Smooth muscle cell (in vitro differentiated cells): ENCODE results near the gene KCNG4. TPM values are rescaled to one million over a fixed set of nuclear protein-coding genes. Genes with fewer than 3 reads are reported as not detected.
A peak's percentile ranks its signal among the peaks of the same experiment; 100 is the strongest.

Experiments used
- DNase-seq: peaks from one replicate; lab custom pipeline; 2025; ENCODE audit not compliant: unreplicated experiment; lab: John Stamatoyannopoulos, UW
- H2AFZ ChIP-seq: fragments of 200-600 bp; sonication (generic); 2 replicates; pipeline ENCODE4 v1.6.0; 2016; ENCODE audit warnings: antibody characterized with exemption, low read depth, mild to moderate bottlenecking
- H3F3A ChIP-seq: fragments of 200-600 bp; sonication (generic); 2 replicates; pipeline ENCODE4 v1.6.0; 2017; ENCODE audit warnings: antibody characterized with exemption, low read depth
- H3K27ac ChIP-seq: fragments of 200-600 bp; sonication (generic); 2 replicates; pipeline ENCODE4 v1.5.1; 2016; ENCODE audit warnings: low read depth, mild to moderate bottlenecking
- H3K27me3 ChIP-seq: fragments of 200-600 bp; sonication (generic); 2 replicates; pipeline ENCODE4 v1.6.1; 2016; ENCODE audit warnings: low read depth, mild to moderate bottlenecking
- H3K36me3 ChIP-seq: fragments of 200-600 bp; sonication (generic); 2 replicates; pipeline ENCODE4 v1.5.1; 2016; ENCODE audit warnings: low read depth
- H3K4me1 ChIP-seq: fragments of 200-600 bp; sonication (generic); 2 replicates; pipeline ENCODE4 v1.5.1; 2016; ENCODE audit warnings: low read depth
- H3K4me2 ChIP-seq: fragments of 200-600 bp; sonication (generic); 2 replicates; pipeline ENCODE4 v1.6.0; 2016; ENCODE audit warnings: mild to moderate bottlenecking
- H3K4me3 ChIP-seq: fragments of 200-600 bp; sonication (generic); 2 replicates; pipeline ENCODE4 v1.5.1; 2016; ENCODE audit warnings: mild to moderate bottlenecking
- H3K79me2 ChIP-seq: fragments of 200-600 bp; sonication (generic); 2 replicates; pipeline ENCODE4 v1.6.0; 2016; ENCODE audit warnings: low read depth, mild to moderate bottlenecking
- H3K9ac ChIP-seq: fragments of 200-600 bp; sonication (generic); 2 replicates; pipeline ENCODE4 v1.6.0; 2016; ENCODE audit warnings: low read depth
- H3K9me3 ChIP-seq: fragments of 200-600 bp; sonication (generic); replicated peaks from 2 replicates; pipeline ENCODE4 v1.5.1; 2016; ENCODE audit warnings: low read depth
- H4K20me1 ChIP-seq: fragments of 200-600 bp; sonication (generic); 2 replicates; pipeline ENCODE4 v1.6.0; 2016; ENCODE audit warnings: low read depth
- CTCF ChIP-seq: fragments of 200-600 bp; sonication (generic); IDR thresholded peaks from 2 replicates; pipeline ENCODE4 v1.5.1; 2017; ENCODE audit warnings: borderline replicate concordance, mild to moderate bottlenecking, antibody characterized with exemption; ENCODE audit not compliant: insufficient read depth, poor library complexity, severe bottlenecking
- WGBS: methylation state at CpG from one replicate; pipeline ENCODE4 v1.1.7; 2016; ENCODE audit warnings: low lambda C conversion rate; 5-methylcytosine and 5-hydroxymethylcytosine counted together
- polyA plus RNA-seq: library from polyadenylated mRNA; unstranded; fragments of >200 nt; fragmentation: Nextera tagmentation; extraction: Ambion mirVana; gene quantifications from 2 replicates; pipeline ENCODE4 v1.2.1, GENCODE V29; 2016
- total RNA-seq: library from RNA; depleted of rRNA; stranded (reverse); fragments of >200 nt; gene quantifications from 2 replicates; pipeline ENCODE4 v1.2.3, GENCODE V29; 2014

KCNG4 gene
- not detected in 2 replicates for total RNA-seq
- not detected in 2 replicates for polyA plus RNA-seq

- TF ChIP-seq CTCF = no peak
- Histone ChIP-seq H3K27me3 (peaks cover 8% of the 10 kb centered on the region), H3K9me3 (no peaks in the 10 kb centered on the region), H2AFZ (no peak within 1 kb of the TSS), H3K4me3 (no peak within 1 kb of the TSS), H4K20me1 (no peaks in the 10 kb centered on the region), H3K4me2 (no peak within 1 kb of the TSS), H3K27ac (no peak within 1 kb of the TSS), H3K4me1 (no peaks in the 10 kb centered on the region), H3F3A (no peaks in the 10 kb centered on the region), H3K36me3 (no peaks in the 10 kb centered on the region), H3K9ac (no peak within 1 kb of the TSS), H3K79me2 (no peaks in the 10 kb centered on the region)
- 74% methylated on average over 7 of the region's 7 CpGs for WGBS
- no peak for DNase-seq
Measured at GRCh38 chr16:84239909-84240308, at the start of gene KCNG4. KCNG4 (minus strand) TSS chr16:84240012; CDS start chr16:84237485, 2,527 bp downstream.

- H3K9ac ChIP-seq = no peak overlapping the region
- 77% methylated on average over 8 of the region's 8 CpGs for WGBS
- DNase-seq = no peak
- H3K27me3 ChIP-seq = no peaks in the 10 kb centered on the region
- no peak overlapping the region for H3K4me2 ChIP-seq
- no peaks in the 10 kb centered on the region for H3F3A ChIP-seq
- H3K4me1 ChIP-seq = no peaks in the 10 kb centered on the region
- no peaks in the 10 kb centered on the region for H3K9me3 ChIP-seq
- H4K20me1 ChIP-seq = no peaks in the 10 kb centered on the region
- no peaks in the 10 kb centered on the region for H3K79me2 ChIP-seq
- no peak for TF ChIP-seq CTCF
- no peak overlapping the region for H3K4me3 ChIP-seq
- no peak overlapping the region for H2AFZ ChIP-seq
- H3K27ac ChIP-seq = no peak overlapping the region
- no peaks in the 10 kb centered on the region for H3K36me3 ChIP-seq
Measured at GRCh38 chr16:84288902-84289301, 49.1 kb upstream of the KCNG4 start.

- Histone ChIP-seq H3K4me1 (no peaks in the 10 kb centered on the region), H3K27me3 (no peaks in the 10 kb centered on the region), H3K9ac (no peak overlapping the region), H3F3A (no peaks in the 10 kb centered on the region), H3K36me3 (no peaks in the 10 kb centered on the region), H3K4me3 (no peak overlapping the region), H4K20me1 (no peaks in the 10 kb centered on the region), H3K79me2 (no peaks in the 10 kb centered on the region), H3K4me2 (no peak overlapping the region), H3K27ac (no peak overlapping the region), H2AFZ (peak overlapping the region; percentile 47), H3K9me3 (no peaks in the 10 kb centered on the region)
- WGBS = 60% methylated on average over 16 of the region's 16 CpGs
- no peak for TF ChIP-seq CTCF
- DNase-seq = no peak
Measured at GRCh38 chr16:84286578-84287240, 46.9 kb upstream of the KCNG4 start.

- Histone ChIP-seq H3K4me2 (no peak overlapping the region), H2AFZ (peak overlapping the region; percentile 68), H3K79me2 (no peaks in the 10 kb centered on the region), H3F3A (no peaks in the 10 kb centered on the region), H3K4me3 (no peak overlapping the region), H3K9ac (no peak overlapping the region), H3K4me1 (no peaks in the 10 kb centered on the region), H3K9me3 (no peaks in the 10 kb centered on the region), H4K20me1 (no peaks in the 10 kb centered on the region), H3K27ac (no peak overlapping the region), H3K27me3 (no peaks in the 10 kb centered on the region), H3K36me3 (no peaks in the 10 kb centered on the region)
- no peak for TF ChIP-seq CTCF
- 44% methylated on average over 13 of the region's 13 CpGs for WGBS
- DNase-seq = no peak
Measured at GRCh38 chr16:84284154-84284722, 44.4 kb upstream of the KCNG4 start.
